Head of caudate nucleus (tissue), 42 donors: ENCODE results near the gene PLA2G2F.
"Not testable (repeated sequence)": the region's sequence is repeated elsewhere in the genome, so short reads cannot be mapped to it uniquely, and the experiment has no call there.

Source experiments
- DNase-seq, 42 donors: peaks; one replicate each; pipeline versions ENCODE4 v3.0.0 to v3.0.0-alpha.2; 2020 to 2021; ENCODE audit warnings: mixed read lengths in 7 of 42
- intact Hi-C: fragments of 100-400 bp; cut with DNase I; formaldehyde crosslinking; loops from one replicate; pipeline ENCODE4 v1.15.0; 2022

The PLA2G2F gene

GRCh38 chr1:20111452-20111851 lies 27.7 kb upstream of the PLA2G2F start:
- intact Hi-C loops = no loop called here
- DNase-seq = no peak

GRCh38 chr1:20112279-20113000 lies 26.7 kb upstream of the PLA2G2F start:
- intact Hi-C loops = no loop called here
- no peak for DNase-seq

- DNase-seq = no peak
- intact Hi-C loops = no loop called here
Measured at GRCh38 chr1:20114021-20114648, 25.0 kb upstream of the PLA2G2F start.

GRCh38 chr1:20115479-20115878 lies 23.6 kb upstream of the PLA2G2F start:
- DNase-seq = no peak
- intact Hi-C loops = no loop called here

GRCh38 chr1:20115916-20116315 lies 23.2 kb upstream of the PLA2G2F start:
- intact Hi-C loops = no loop called here
- DNase-seq = no peak

GRCh38 chr1:20117236-20117635 lies 21.9 kb upstream of the PLA2G2F start:
- intact Hi-C loops = no loop called here
- DNase-seq = no peak

GRCh38 chr1:20119347-20119746 lies 19.8 kb upstream of the PLA2G2F start, which contains the start of gene PLA2G2D:
TSS of gene PLA2G2D (minus strand) at chr1:20119536. CDS start at chr1:20119498, 38 bp downstream.
- DNase-seq = peak in 1 of 42 donors; percentile 5
- intact Hi-C loops = no loop called here

- peak in 1 of 42 donors; percentile 15 for DNase-seq
- intact Hi-C loops = no loop called here
Measured at GRCh38 chr1:20120796-20121195, 18.3 kb upstream of the PLA2G2F start.

- intact Hi-C loops = no loop called here
- peak in 1 of 42 donors; percentile 3 for DNase-seq
Measured at GRCh38 chr1:20123722-20124455, 15.2 kb upstream of the PLA2G2F start.

GRCh38 chr1:20124456-20125057 lies 14.6 kb upstream of the PLA2G2F start:
- intact Hi-C loops = no loop called here
- DNase-seq = peak in 21 of 42 donors; percentile 12 to 72 (median 31)

- no peak for DNase-seq
- intact Hi-C loops = no loop called here
Measured at GRCh38 chr1:20125100-20125499, 14.0 kb upstream of the PLA2G2F start.

- DNase-seq = peak in 1 of 42 donors; percentile 2
Measured at GRCh38 chr1:20126041-20126805, 12.9 kb upstream of the PLA2G2F start.

GRCh38 chr1:20126806-20127440 lies 12.2 kb upstream of the PLA2G2F start:
- DNase-seq = peak in 2 of 42 donors; percentile 10 to 12
- intact Hi-C loops = no loop called here

More at GRCh38 chr1:20126041-20126805, 12.9 kb upstream of the PLA2G2F start:
- intact Hi-C loops = no loop called here

GRCh38 chr1:20130518-20130917 lies 8.6 kb upstream of the PLA2G2F start:
- intact Hi-C loops = not testable (repeated sequence)
- DNase-seq = peak in 1 of 42 donors; percentile 2

GRCh38 chr1:20134995-20135394 lies 4.1 kb upstream of the PLA2G2F start:
- intact Hi-C loops = no loop called here
- DNase-seq = no peak

- no peak for DNase-seq
- intact Hi-C loops = no loop called here
Measured at GRCh38 chr1:20136249-20136648, 2.9 kb upstream of the PLA2G2F start.

- intact Hi-C loops = no loop called here
- DNase-seq = no peak
Measured at GRCh38 chr1:20137055-20137454, 2.1 kb upstream of the PLA2G2F start.

GRCh38 chr1:20137604-20138003 lies 1.5 kb upstream of the PLA2G2F start:
- DNase-seq = no peak
- intact Hi-C loops = no loop called here
